Keratinocyte (primary cell): Measurements from ENCODE around the gene CNOT4. TPM values are rescaled to one million over a fixed set of nuclear protein-coding genes. Genes with fewer than 3 reads are reported as not detected.

Source experiments
- DNase-seq: peaks from one replicate; pipeline ENCODE4 v3.0.0-alpha.2; 2011; ENCODE audit warnings: low read depth, missing footprints, low spot score
- FAIRE-seq: peaks from 2 replicates; lab custom pipeline; 2011; peaks lifted over from hg19 to GRCh38; lab: Jason Lieb, UNC
- H2AFZ ChIP-seq: 2 replicates; pipeline ENCODE4 v1.6.0; 2012; ENCODE audit warnings: low read length, control low read depth, inconsistent platforms; ENCODE audit not compliant: control insufficient read depth
- H3K27ac ChIP-seq: 2 replicates; pipeline ENCODE4 v1.5.1; 2011; ENCODE audit warnings: low read length; ENCODE audit not compliant: control insufficient read depth, insufficient read depth
- H3K27me3 ChIP-seq: 3 replicates; pipeline ENCODE4 v1.6.0; 2011; ENCODE audit warnings: low read length; ENCODE audit not compliant: control insufficient read depth, insufficient read depth; ENCODE audit errors: extremely low read depth
- H3K36me3 ChIP-seq, 2 experiments: 2 replicates in 1 of 2; 3 replicates in 1 of 2; pipeline ENCODE4 v1.5.1; 2011; ENCODE audit warnings: low read length in 2 of 2, mild to moderate bottlenecking in 1 of 2; ENCODE audit not compliant: control insufficient read depth in 2 of 2, insufficient read depth in 2 of 2; ENCODE audit errors: extremely low read depth in 1 of 2
- H3K4me1 ChIP-seq: 3 replicates; pipeline ENCODE4 v1.5.1; 2011; ENCODE audit warnings: low read length; ENCODE audit not compliant: control insufficient read depth, insufficient read depth; ENCODE audit errors: extremely low read depth
- H3K4me2 ChIP-seq: 3 replicates; pipeline ENCODE4 v1.6.0; 2011; ENCODE audit warnings: low read depth, low read length; ENCODE audit not compliant: control insufficient read depth, insufficient read depth; ENCODE audit errors: extremely low read depth
- H3K4me3 ChIP-seq, 3 experiments: fragments of 200-600 bp in 1 of 3; sonication (generic) in 1 of 3; 2 replicates in 2 of 3; 3 replicates in 1 of 3; pipeline ENCODE4 v1.5.1; 2011 to 2016; ENCODE audit warnings: low read length in 3 of 3, mild to moderate bottlenecking in 3 of 3, control low read depth in 2 of 3, inconsistent platforms in 1 of 3, low read depth in 1 of 3, mixed read lengths in 1 of 3, mixed run types in 1 of 3, moderate library complexity in 1 of 3; ENCODE audit not compliant: control insufficient read depth in 2 of 3, insufficient read depth in 2 of 3; ENCODE audit errors: extremely low read depth in 1 of 3
- H3K79me2 ChIP-seq: 2 replicates; pipeline ENCODE4 v1.6.0; 2012; ENCODE audit warnings: low read length; ENCODE audit not compliant: control insufficient read depth, insufficient read depth
- H3K9ac ChIP-seq: 3 replicates; pipeline ENCODE4 v1.6.0; 2011; ENCODE audit warnings: low read length; ENCODE audit not compliant: control insufficient read depth, insufficient read depth; ENCODE audit errors: extremely low read depth
- H3K9me1 ChIP-seq: 3 replicates; pipeline ENCODE4 v1.6.0; 2011; ENCODE audit warnings: low read length; ENCODE audit not compliant: control insufficient read depth, insufficient read depth; ENCODE audit errors: extremely low read depth
- H3K9me3 ChIP-seq: 2 replicates; pipeline ENCODE4 v1.5.1; 2012; ENCODE audit warnings: low read depth, low read length; ENCODE audit not compliant: control insufficient read depth
- H4K20me1 ChIP-seq: 3 replicates; pipeline ENCODE4 v1.6.0; 2011; ENCODE audit warnings: low read length; ENCODE audit not compliant: control insufficient read depth, insufficient read depth; ENCODE audit errors: extremely low read depth
- CTCF ChIP-seq, 3 experiments: IDR thresholded peaks in 1 of 3; conservative IDR thresholded peaks in 1 of 3; optimal IDR thresholded peaks in 1 of 3; 2 replicates in 2 of 3; 3 replicates in 1 of 3; pipeline versions ENCODE3 to v1.5.1; 2011; ENCODE audit warnings: low read length in 3 of 3, mild to moderate bottlenecking in 3 of 3, moderate library complexity in 2 of 3, control low read depth in 1 of 3, inconsistent platforms in 1 of 3; ENCODE audit not compliant: insufficient read depth in 2 of 3; ENCODE audit errors: extremely low read depth in 1 of 3
- EZH2 ChIP-seq: IDR thresholded peaks from one replicate; pipeline ENCODE4 v1.6.1; 2012; ENCODE audit warnings: inconsistent platforms, mild to moderate bottlenecking, low read length, moderate library complexity
- dilution Hi-C: fragments of 300-500 bp; cut with MboI; formaldehyde crosslinking; loops from one replicate; pipeline ENCODE4 v1.7.0; 2020; ENCODE audit warnings: low sequenced_read_pairs; ENCODE audit not compliant: extremely low pct_ligation_motif_present
- polyA plus RNA-seq, 5 experiments: library from polyadenylated mRNA; depleted of rRNA in 3 of 5; stranded (reverse) in 3 of 5; stranded (forward) in 1 of 5; unstranded in 1 of 5; fragments of >200 nt; gene quantifications; 1 replicate in 1 of 5; 2 replicates in 3 of 5; 3 replicates in 1 of 5; pipeline versions ENCODE4 v1.2.1 to v1.2.3, GENCODE V29; 2011 to 2012; ENCODE audit warnings: missing spikeins in 2 of 5, low read depth in 1 of 5, low replicate concordance in 1 of 5

The CNOT4 gene
- polyA plus RNA-seq, 1 donor (not counting 4 experiments of a cell fraction or from before 2014, with no cell fraction given) = 11.4 TPM

GRCh38 chr7:135467207-135467711 lies 42.6 kb downstream of the CNOT4 start:
- Histone ChIP-seq H3K79me2 (peaks cover 51% of the 10 kb centered on the region), H3K9ac (no peak overlapping the region), H4K20me1 (no peaks in the 10 kb centered on the region), H3K9me1 (no peaks in the 10 kb centered on the region), H3K36me3 (no peaks in the 10 kb centered on the region), H3K4me3 (no peak overlapping the region), H3K4me2 (no peak overlapping the region), H3K27me3 (no peaks in the 10 kb centered on the region), H2AFZ (no peak overlapping the region), H3K27ac (no peak overlapping the region), H3K4me1 (no peaks in the 10 kb centered on the region), H3K9me3 (no peaks in the 10 kb centered on the region)
- TF ChIP-seq EZH2 (no peak), CTCF (optimal IDR thresholded peaks at IDR 0.05 in 1 of 3, IDR thresholded peaks at IDR 0.05 in 1 of 3, conservative IDR thresholded peaks at IDR 0.05 in 1 of 3; ENCODE audit: extremely low read depth in 1 of 3, insufficient read depth in 2 of 3, low read length in 3 of 3) (no peak)
- dilution Hi-C loops = no loop called here
- DNase-seq = no peak
- FAIRE-seq = no peak

GRCh38 chr7:135466442-135467206 lies 43.3 kb downstream of the CNOT4 start:
- no peaks in the 10 kb centered on the region for H4K20me1 ChIP-seq
- dilution Hi-C loops = no loop called here
- H3K4me2 ChIP-seq = no peak overlapping the region
- no peaks in the 10 kb centered on the region for H3K36me3 ChIP-seq
- H3K4me1 ChIP-seq = no peaks in the 10 kb centered on the region
- no peak overlapping the region for H2AFZ ChIP-seq
- FAIRE-seq (no peak), DNase-seq (no peak)
- no peak overlapping the region for H3K4me3 ChIP-seq
- TF ChIP-seq EZH2 = no peak
- no peak for TF ChIP-seq CTCF (optimal IDR thresholded peaks at IDR 0.05 in 1 of 3, IDR thresholded peaks at IDR 0.05 in 1 of 3, conservative IDR thresholded peaks at IDR 0.05 in 1 of 3; ENCODE audit: extremely low read depth in 1 of 3, insufficient read depth in 2 of 3, low read length in 3 of 3)
- H3K79me2 ChIP-seq = peaks cover 49% of the 10 kb centered on the region
- no peaks in the 10 kb centered on the region for H3K9me1 ChIP-seq
- H3K27ac ChIP-seq = no peak overlapping the region
- no peaks in the 10 kb centered on the region for H3K9me3 ChIP-seq
- H3K27me3 ChIP-seq = no peaks in the 10 kb centered on the region
- H3K9ac ChIP-seq = no peak overlapping the region
